ENCODE results near the gene ABCC2.

ABCC2 gene

DNA sequence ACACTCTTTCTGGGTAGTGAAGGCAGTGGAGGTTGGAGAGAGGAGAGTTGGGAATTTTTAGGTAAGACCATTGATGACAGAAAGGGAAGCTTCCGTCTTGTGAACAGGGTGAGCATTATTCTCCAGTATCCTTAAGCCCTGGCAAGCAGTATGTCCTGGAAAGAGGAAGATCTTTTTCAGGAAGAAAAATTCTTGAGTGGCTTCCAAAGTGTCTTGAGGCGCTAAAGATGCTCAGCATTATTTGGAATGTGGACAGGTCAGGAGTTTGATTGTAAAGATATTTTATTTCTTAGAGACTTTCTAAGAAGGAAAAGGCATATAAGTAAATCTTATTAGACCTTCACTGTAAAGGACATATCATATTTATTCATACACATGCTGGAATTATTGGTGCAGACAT lies 54.3 kb downstream of the ABCC2 start:
- TF ChIP-seq, protein P1, sequence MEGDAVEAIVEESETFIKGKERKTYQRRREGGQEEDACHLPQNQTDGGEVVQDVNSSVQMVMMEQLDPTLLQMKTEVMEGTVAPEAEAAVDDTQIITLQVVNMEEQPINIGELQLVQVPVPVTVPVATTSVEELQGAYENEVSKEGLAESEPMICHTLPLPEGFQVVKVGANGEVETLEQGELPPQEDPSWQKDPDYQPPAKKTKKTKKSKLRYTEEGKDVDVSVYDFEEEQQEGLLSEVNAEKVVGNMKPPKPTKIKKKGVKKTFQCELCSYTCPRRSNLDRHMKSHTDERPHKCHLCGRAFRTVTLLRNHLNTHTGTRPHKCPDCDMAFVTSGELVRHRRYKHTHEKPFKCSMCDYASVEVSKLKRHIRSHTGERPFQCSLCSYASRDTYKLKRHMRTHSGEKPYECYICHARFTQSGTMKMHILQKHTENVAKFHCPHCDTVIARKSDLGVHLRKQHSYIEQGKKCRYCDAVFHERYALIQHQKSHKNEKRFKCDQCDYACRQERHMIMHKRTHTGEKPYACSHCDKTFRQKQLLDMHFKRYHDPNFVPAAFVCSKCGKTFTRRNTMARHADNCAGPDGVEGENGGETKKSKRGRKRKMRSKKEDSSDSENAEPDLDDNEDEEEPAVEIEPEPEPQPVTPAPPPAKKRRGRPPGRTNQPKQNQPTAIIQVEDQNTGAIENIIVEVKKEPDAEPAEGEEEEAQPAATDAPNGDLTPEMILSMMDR (IDR thresholded peaks at IDR 0.05): no peak

DNA sequence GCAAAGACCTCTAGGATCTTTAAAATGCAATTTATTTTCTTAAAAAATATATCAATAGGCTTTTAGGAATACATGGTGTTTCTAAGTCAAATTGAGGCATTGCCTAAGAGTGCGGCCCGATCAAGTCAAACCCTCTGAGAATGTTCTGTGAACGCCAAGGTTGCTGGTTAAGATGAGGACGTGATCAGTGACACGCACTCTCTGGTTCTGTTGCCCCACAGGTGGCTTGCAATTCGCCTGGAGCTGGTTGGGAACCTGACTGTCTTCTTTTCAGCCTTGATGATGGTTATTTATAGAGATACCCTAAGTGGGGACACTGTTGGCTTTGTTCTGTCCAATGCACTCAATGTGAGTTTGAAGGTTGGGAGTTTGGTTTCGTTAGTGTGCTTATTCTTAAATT lies 59.3 kb downstream of the ABCC2 start:
- TF ChIP-seq, protein P1 (IDR thresholded peaks at IDR 0.05): no peak

DNA sequence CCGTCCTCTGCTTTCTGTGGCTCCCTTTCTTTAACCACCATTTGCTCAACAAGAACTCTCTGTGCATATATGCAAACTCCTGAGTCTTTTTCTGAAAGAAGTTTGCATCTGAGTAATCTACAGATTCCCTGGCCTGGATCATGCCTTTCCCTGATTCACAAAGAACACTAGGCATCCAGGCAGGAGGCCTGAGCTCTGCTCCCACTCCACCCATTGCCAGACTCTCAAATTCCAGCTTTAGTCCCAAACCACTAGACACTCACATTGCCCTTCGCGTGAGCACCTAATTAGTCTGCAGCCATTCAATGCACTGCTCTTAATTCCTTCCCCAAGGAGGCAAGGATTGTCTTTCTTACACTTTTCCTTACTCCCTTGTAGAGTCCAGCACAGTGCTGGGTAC lies 60.9 kb downstream of the ABCC2 start:
- TF ChIP-seq, protein P1 (IDR thresholded peaks at IDR 0.05): no peak

DNA sequence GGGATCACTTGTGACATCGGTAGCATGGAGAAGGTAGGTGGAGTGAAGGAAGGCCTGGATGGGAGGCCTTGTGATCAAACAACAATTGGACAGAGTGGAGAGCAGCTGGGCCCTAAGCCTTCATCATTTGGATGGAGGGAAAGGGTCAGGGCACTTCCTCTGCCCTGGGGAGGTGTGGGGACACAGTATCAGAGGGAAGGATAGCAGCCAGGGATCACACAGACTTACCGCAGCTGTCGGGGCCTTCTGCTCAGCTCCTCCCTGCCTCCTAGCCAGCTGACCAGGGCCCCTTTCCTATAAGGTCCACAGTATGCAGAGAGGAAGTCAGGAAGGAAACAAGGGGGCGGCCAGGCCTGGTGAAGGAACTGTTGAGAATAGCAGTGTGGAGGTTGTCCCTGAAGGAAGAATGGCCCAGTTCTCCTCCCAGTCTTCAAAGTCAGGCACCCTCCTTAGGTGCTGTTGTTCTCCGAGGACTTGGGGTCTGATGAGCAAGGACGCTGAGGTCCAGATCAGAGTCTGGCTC lies 62.1 kb downstream of the ABCC2 start:
- TF ChIP-seq, protein P1 (IDR thresholded peaks at IDR 0.05): no peak

DNA sequence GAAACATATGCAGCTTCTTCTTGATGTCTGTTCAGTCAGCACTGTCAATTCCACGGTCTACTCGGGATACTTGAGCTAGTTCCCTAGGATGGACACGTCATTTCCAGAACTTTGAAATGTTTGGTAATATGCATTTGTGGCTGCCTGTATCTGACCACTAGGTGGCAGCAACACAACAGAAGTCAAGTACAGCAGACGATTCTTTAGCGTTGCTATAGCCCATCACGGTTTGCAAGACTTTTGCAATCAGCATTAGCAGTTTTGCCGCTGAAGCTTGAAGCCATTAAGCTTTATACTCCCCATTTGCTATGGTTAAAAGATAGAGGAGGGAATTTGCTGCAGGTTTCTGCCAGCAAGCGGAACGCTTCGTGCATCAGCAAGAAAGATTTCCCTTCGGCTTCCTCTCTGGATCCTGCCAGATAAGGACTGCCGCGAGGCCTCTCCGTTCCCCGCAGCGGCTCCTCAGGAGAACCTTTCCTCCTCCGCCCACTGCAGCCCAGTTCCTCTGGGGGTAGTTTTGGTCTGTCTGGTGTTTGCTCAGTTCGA lies 63.5 kb downstream of the ABCC2 start:
- TF ChIP-seq, protein P1 (IDR thresholded peaks at IDR 0.05): peak; percentile 61

DNA sequence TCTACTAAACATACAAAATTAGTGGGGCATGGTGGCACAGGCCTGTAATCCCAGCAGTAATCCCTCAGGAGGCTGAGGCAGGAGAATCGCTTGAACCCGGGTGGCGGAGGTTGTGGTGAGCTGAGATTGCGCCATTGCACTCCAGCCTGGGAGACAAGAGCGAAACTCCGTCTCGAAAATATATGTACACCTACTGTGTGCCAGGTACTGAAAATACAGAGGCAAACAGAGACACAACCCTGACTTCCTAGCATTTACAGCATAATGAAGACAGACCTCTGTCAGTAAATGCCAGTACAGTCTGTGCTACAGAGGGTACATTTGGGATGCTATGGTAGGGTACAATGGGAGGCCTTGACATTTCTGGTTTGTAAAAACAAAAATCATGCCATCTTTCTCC lies 66.6 kb downstream of the ABCC2 start:
- TF ChIP-seq, protein P1 (IDR thresholded peaks at IDR 0.05): no peak

DNA sequence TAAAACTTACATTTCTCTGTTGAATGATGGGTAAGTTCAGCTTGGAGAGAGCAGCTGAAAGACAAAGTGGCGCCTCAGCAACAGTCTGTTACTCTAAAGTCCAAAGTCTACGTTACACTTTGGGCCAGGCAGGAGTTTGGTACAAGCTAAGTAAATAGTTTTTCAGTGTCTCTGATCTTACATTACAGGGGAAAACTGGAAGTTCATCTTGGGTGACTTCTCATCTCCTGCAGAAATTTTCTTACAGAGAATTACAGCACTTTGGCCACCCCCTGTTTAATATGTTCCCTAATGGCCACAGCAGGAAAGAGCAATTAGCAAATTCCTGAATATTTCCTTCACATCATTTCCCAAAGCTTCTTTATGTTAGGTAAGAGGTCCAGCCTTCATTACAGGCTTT lies 67.1 kb downstream of the ABCC2 start:
- TF ChIP-seq, protein P1 (IDR thresholded peaks at IDR 0.05): no peak
